B cell (primary cell): ENCODE data around the gene LAP3.

Experiments used
- EZH2 ChIP-seq: IDR thresholded peaks from 2 replicates; pipeline ENCODE4 v1.6.1; 2012; ENCODE audit warnings: borderline replicate concordance, low read depth, mild to moderate bottlenecking, moderate library complexity, low read length; ENCODE audit not compliant: insufficient read depth, poor library complexity, severe bottlenecking
- TF ChIP-seq, protein P1 (sequence below): fragments of 200-600 bp; IDR thresholded peaks from one replicate; pipeline ENCODE4 v1.8.0; 2022; ENCODE audit warnings: antibody characterized with exemption, mild to moderate bottlenecking

DNA sequence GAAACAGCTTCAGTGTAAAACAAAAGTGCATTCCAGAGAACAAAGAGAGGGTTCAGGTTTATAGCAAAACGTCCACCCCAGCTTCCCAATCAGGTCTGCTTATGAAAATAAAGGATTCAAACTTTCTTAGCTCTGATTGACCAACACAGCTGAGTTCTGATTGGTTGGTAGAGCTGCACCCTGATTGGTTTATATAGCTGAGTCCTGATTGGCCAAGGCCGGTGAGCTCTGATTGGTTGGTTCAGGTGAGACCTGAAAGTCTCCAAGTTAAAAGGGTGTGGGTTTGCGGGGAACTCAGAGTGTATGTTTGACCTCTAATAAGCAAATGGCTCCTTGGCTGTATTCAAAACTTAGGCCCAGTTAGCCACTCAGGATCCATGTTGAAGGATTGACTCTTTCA is 41.1 kb upstream of the LAP3 start:
- TF ChIP-seq, protein P1, sequence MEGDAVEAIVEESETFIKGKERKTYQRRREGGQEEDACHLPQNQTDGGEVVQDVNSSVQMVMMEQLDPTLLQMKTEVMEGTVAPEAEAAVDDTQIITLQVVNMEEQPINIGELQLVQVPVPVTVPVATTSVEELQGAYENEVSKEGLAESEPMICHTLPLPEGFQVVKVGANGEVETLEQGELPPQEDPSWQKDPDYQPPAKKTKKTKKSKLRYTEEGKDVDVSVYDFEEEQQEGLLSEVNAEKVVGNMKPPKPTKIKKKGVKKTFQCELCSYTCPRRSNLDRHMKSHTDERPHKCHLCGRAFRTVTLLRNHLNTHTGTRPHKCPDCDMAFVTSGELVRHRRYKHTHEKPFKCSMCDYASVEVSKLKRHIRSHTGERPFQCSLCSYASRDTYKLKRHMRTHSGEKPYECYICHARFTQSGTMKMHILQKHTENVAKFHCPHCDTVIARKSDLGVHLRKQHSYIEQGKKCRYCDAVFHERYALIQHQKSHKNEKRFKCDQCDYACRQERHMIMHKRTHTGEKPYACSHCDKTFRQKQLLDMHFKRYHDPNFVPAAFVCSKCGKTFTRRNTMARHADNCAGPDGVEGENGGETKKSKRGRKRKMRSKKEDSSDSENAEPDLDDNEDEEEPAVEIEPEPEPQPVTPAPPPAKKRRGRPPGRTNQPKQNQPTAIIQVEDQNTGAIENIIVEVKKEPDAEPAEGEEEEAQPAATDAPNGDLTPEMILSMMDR = no peak
- no peak for TF ChIP-seq EZH2
